NB4 (cell line): ENCODE measurements around the gene HDAC4.

ENCODE experiments used
- CTCF ChIP-seq: IDR thresholded peaks from one replicate; pipeline ENCODE4 v1.5.1; 2012; ENCODE audit warnings: low read depth, low read length
- MAX ChIP-seq: IDR thresholded peaks from 2 replicates; pipeline ENCODE4 v1.6.1; 2011; ENCODE audit warnings: low read depth, low read length
- POLR2A ChIP-seq: IDR thresholded peaks from 2 replicates; pipeline ENCODE4 v1.6.1; 2011; ENCODE audit warnings: mild to moderate bottlenecking; ENCODE audit not compliant: insufficient read length; ENCODE audit errors: extremely low read depth

- TF ChIP-seq CTCF (no peak), POLR2A (no peak), MAX (no peak)
Observed at GRCh38 chr2:239233576-239233975, 167.2 kb downstream of the HDAC4 start.
